Left lung (tissue), 10 donors: ENCODE results near the gene EZH2. TPM values are rescaled to one million over a fixed set of nuclear protein-coding genes. Genes with fewer than 3 reads are reported as not detected.

Experiments
- ATAC-seq: fragments of 200-7000 bp; cut with Tn5 transposase; one replicate; pipeline ENCODE4 v1.9.1; 2020; ENCODE audit warnings: moderate library complexity
- DNase-seq, 4 donors: peaks; one replicate each; pipeline ENCODE4 v3.0.0-alpha.2; 2013 to 2020
- H3K27ac ChIP-seq, 2 donors: fragments of 200-600 bp; sonication (generic) in 1 of 2; one replicate each; pipeline versions ENCODE4 v1.5.0 to v1.8.0; 2020 to 2021
- H3K27me3 ChIP-seq, 2 donors: fragments of 200-600 bp; sonication (generic) in 1 of 2; one replicate each; pipeline versions ENCODE4 v1.5.0 to v1.8.0; 2020 to 2021
- H3K36me3 ChIP-seq, 2 donors: fragments of 200-600 bp; sonication (generic) in 1 of 2; one replicate each; pipeline versions ENCODE4 v1.5.0 to v1.8.0; 2020 to 2021
- H3K4me1 ChIP-seq, 2 donors: fragments of 200-600 bp; one replicate each; pipeline ENCODE4 v1.8.0; 2021
- H3K4me3 ChIP-seq, 2 donors: fragments of 200-600 bp; sonication (generic) in 1 of 2; one replicate each; pipeline versions ENCODE4 v1.5.0 to v1.8.0; 2020 to 2021; ENCODE audit warnings: mild to moderate bottlenecking in 1 of 2
- H3K9me3 ChIP-seq, 2 donors: fragments of 200-600 bp; sonication (generic) in 1 of 2; one replicate each; pipeline versions ENCODE4 v1.5.0 to v1.8.0; 2020 to 2021
- intact Hi-C, 2 donors: fragments of 100-400 bp; cut with DNase I; formaldehyde crosslinking; loops; one replicate each; pipeline versions ENCODE4 v1.11.2 to v1.14.2; 2022
- polyA plus RNA-seq, 6 donors: library from polyadenylated mRNA; unstranded; fragments of 120-200 nt; gene quantifications; one replicate each; pipeline ENCODE4 v1.2.1, GENCODE V29; 2013; ENCODE audit not compliant: insufficient read length in 6 of 6
- total RNA-seq, 2 donors: library from RNA; stranded (reverse); fragmentation: NEBNext Ultra II Directional; extraction: Animal tissue kit (Norgen Biotek cat#: 25700); gene quantifications; one replicate each; pipeline ENCODE4 v1.2.1, GENCODE V29; 2021
- TF ChIP-seq, protein P1 (sequence below), 2 donors: fragments of 200-600 bp; sonication (generic) in 1 of 2; IDR thresholded peaks; one replicate each; pipeline versions ENCODE4 v1.5.0 to v1.8.0; 2021; ENCODE audit warnings: antibody characterized with exemption in 2 of 2
- donor health status: DM: no; HTN: yes; CAD: no.
- donor health status: DM: no; HTN: no; CAD: no.

The EZH2 gene
- total and polyA plus RNA-seq, 8 donors = 7.2 to 56.3 (median 41.8) TPM

DNA sequence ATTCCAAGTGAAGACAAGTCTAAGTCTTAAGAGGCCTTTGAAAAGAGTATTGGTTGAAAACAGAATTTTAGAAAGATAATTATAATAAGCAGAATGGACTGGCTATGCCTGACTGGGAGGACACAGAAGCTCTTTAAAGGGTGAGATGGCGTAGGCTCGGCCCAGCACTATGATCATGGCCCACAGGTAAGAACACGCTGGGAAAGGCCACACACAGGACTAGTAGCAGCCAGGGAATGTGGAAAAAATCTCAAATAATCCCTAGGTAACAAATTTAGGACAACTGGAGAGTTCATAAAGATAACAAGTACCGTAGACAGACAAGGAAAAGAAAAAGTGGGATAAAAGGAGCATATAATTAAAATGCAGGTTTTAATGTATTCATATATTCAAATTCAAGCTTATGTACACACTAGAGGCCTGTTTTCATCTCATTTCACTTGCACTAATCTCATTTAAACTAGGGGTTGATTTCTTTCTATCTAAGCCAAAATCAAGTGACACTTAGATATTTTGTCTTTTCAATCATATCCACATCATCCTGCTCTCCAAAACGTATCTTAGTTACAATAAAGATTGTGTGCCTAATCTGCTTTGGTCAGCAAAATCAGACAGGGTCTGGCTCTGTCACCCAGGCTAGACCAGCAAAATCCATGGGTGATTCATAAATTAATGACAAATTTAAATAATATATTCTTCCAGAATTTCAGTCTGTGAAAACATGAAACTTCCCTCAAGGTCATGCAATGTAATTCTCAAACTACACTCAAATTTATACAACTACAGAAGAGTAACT, 53.0 kb downstream of the EZH2 start:
- DNase-seq (no peak), ATAC-seq (no peak)
- no peaks in the 10 kb centered on the region for H3K27me3 ChIP-seq
- peaks cover 0 to 8% of the 10 kb centered on the region in 2 donors for H3K36me3 ChIP-seq
- TF ChIP-seq, protein P1, sequence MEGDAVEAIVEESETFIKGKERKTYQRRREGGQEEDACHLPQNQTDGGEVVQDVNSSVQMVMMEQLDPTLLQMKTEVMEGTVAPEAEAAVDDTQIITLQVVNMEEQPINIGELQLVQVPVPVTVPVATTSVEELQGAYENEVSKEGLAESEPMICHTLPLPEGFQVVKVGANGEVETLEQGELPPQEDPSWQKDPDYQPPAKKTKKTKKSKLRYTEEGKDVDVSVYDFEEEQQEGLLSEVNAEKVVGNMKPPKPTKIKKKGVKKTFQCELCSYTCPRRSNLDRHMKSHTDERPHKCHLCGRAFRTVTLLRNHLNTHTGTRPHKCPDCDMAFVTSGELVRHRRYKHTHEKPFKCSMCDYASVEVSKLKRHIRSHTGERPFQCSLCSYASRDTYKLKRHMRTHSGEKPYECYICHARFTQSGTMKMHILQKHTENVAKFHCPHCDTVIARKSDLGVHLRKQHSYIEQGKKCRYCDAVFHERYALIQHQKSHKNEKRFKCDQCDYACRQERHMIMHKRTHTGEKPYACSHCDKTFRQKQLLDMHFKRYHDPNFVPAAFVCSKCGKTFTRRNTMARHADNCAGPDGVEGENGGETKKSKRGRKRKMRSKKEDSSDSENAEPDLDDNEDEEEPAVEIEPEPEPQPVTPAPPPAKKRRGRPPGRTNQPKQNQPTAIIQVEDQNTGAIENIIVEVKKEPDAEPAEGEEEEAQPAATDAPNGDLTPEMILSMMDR (IDR thresholded peaks at IDR 0.05) = no peak
- intact Hi-C loops = no loop called here
- H3K4me1 ChIP-seq = no peaks in the 10 kb centered on the region
- no peak overlapping the region for H3K4me3 ChIP-seq
- H3K9me3 ChIP-seq = no peaks in the 10 kb centered on the region
- no peak overlapping the region for H3K27ac ChIP-seq

DNA sequence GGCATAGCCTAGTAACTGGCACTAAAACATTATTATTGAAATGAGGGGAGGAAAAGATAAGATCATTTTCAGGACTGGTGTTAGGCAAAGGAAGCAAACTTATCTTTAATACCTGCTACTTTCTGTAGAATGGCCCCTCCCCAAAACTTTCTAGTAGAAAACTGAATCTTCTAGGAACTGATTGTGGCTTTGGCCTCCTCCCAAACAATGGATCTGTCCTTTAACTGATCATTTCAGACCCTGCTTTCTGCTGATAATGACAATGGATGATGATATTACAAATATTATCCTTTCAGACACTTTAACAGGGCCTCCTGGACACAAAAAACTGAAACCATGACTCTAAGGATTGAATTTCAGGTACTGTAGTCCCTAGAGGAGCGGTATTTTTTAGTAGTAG, 55.1 kb downstream of the EZH2 start:
- no peak for DNase-seq
- no peaks in the 10 kb centered on the region for H3K9me3 ChIP-seq
- TF ChIP-seq, protein P1 (IDR thresholded peaks at IDR 0.05) = no peak

DNA sequence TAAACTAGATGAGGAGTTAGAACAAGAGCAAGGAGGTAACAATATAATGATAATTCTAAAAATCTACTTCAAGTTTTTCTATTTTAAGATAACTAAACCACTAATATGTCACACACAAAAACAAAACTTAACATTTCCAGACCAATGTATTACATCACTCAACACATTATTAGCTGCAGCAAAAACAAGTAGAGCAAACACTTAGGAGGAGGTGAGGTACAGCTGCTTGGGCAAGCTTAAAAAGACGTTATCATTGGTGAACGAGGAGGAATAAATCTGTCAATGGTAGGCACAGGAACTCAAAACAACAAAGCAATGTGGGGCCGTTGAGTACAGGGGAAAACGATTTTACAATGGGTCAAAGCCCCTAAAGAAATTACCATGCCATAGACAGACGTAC, 58.8 kb downstream of the EZH2 start:
- intact Hi-C loops = no loop called here
- no peak for ATAC-seq
- H3K4me3 ChIP-seq = no peak overlapping the region
- H3K27me3 ChIP-seq = no peaks in the 10 kb centered on the region
- no peak overlapping the region for H3K27ac ChIP-seq
- peaks cover 0 to 10% of the 10 kb centered on the region in 2 donors for H3K36me3 ChIP-seq
- no peak for DNase-seq
- H3K9me3 ChIP-seq = no peaks in the 10 kb centered on the region
- TF ChIP-seq, protein P1 (IDR thresholded peaks at IDR 0.05) = no peak
- H3K4me1 ChIP-seq = no peaks in the 10 kb centered on the region

More for the DNA sequence above, 55.1 kb downstream of the EZH2 start:
- H3K4me3 ChIP-seq = no peak overlapping the region
- no peaks in the 10 kb centered on the region for H3K4me1 ChIP-seq
- no peak for ATAC-seq
- peaks cover 0 to 10% of the 10 kb centered on the region in 2 donors for H3K36me3 ChIP-seq
- H3K27ac ChIP-seq = no peak overlapping the region
- intact Hi-C loops = no loop called here
- H3K27me3 ChIP-seq = no peaks in the 10 kb centered on the region

DNA sequence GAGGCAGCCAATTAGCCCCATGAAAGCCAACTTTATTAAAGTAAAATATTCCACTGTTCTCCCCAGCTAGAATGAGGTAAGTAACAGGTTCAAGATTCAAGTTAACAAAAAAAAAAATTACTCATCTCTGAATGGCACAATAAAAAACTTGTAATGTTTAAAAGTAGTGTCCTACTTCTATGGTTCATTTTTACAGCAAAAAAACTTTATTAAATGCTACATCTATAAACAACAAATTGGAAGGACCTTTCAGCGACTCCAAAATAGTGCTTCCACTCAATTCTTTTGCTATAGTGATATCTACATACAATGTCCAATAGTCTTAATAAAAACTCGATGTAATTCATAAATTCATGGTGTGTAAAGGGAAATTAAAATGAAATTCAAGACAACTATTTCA, 59.2 kb downstream of the EZH2 start:
- Histone ChIP-seq H3K27ac (no peak overlapping the region), H3K36me3 (peaks cover 0 to 10% of the 10 kb centered on the region in 2 donors), H3K4me1 (no peaks in the 10 kb centered on the region), H3K27me3 (no peaks in the 10 kb centered on the region), H3K9me3 (no peaks in the 10 kb centered on the region), H3K4me3 (no peak overlapping the region)
- intact Hi-C loops = no loop called here
- DNase-seq = no peak
- TF ChIP-seq, protein P1 (IDR thresholded peaks at IDR 0.05) = no peak
- ATAC-seq = no peak

DNA sequence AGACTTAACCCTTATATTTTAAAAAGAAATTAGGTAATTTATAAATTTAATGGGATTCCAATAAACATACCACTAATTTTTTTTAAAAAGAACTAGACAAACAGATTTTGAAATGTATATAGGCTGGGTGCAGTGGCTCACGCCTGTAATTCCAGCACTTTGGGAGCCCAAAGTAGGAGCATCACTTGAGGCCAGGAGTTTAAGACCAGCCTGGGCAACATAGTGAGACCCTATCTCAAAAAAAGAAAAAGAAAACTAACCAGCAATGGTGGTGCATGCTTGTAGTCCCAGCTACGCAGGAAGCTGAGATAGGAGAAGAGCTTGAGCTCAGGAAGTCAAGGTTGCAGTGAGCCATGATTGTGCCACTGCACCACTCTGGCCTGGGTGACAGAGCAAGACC, 62.7 kb downstream of the EZH2 start:
- intact Hi-C loops = no loop called here
- ATAC-seq (no peak), DNase-seq (no peak)
- Histone ChIP-seq H3K27ac (no peak overlapping the region), H3K9me3 (no peaks in the 10 kb centered on the region), H3K4me3 (no peak overlapping the region), H3K36me3 (peaks cover 0 to 16% of the 10 kb centered on the region in 2 donors), H3K27me3 (no peaks in the 10 kb centered on the region), H3K4me1 (no peaks in the 10 kb centered on the region)
- TF ChIP-seq, protein P1 (IDR thresholded peaks at IDR 0.05) = no peak
